ENCODE measurements around the gene BSG. TPM values are rescaled to one million over a fixed set of nuclear protein-coding genes. Genes with fewer than 3 reads are reported as not detected.

The BSG gene
- total RNA-seq, 6 donors from 2014 or later = 222 to 429 (median 387) TPM

DNA sequence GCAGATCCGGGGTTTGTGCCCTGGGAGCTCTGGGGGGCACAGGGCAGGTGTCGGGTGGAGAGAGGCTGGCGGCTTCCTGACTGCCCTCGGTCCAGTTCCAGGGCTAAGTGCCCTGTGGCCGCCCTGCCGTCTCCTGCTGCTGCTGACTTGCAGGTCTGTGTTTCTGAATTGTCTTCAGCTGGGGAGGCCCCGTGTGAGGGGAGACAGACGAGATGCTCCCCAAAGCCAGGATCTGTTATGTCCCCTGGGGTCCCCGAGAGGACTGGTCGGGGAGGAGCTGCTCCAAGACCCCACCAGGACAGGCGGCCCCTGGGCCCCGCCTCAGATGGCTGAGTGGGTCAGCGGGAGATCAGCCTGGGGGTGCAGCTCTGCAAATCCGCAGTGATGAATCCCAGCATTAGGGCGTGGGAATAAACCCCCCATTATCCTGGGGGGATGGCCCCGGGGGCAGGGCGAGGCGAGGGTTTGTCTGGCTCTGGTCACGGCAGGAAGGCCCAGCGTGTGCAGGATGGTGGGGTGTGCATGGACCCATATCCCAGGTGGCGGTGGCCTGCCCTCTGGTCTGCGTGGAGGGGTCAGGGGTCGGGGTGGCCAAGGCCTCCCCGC, 22.0 kb downstream of the BSG start:
- H3K27me3 ChIP-seq = peaks cover 0 to 30% (median 18%) of the 10 kb centered on the region in 4 donors

GRCh38 chr19:595326-596262, 23.2 kb downstream of the BSG start:
- ATAC-seq (ENCODE audit: low FRiP score in 2 of 2) (no peak), DNase-seq (peak in 1 of 2 donors; percentile 73)
- H3K36me3 ChIP-seq = no peaks in the 10 kb centered on the region
- H3K27ac ChIP-seq = no peak overlapping the region
- WGBS, 2 donors = 82% methylated on average over 34 to 42 of the region's 42 CpGs
- H3K4me3 ChIP-seq = no peak overlapping the region
- no peak for TF ChIP-seq EP300 (IDR thresholded peaks at IDR 0.05)
- no peak for TF ChIP-seq POLR2AphosphoS5 (IDR thresholded peaks at IDR 0.05)
- TF ChIP-seq, protein P1, sequence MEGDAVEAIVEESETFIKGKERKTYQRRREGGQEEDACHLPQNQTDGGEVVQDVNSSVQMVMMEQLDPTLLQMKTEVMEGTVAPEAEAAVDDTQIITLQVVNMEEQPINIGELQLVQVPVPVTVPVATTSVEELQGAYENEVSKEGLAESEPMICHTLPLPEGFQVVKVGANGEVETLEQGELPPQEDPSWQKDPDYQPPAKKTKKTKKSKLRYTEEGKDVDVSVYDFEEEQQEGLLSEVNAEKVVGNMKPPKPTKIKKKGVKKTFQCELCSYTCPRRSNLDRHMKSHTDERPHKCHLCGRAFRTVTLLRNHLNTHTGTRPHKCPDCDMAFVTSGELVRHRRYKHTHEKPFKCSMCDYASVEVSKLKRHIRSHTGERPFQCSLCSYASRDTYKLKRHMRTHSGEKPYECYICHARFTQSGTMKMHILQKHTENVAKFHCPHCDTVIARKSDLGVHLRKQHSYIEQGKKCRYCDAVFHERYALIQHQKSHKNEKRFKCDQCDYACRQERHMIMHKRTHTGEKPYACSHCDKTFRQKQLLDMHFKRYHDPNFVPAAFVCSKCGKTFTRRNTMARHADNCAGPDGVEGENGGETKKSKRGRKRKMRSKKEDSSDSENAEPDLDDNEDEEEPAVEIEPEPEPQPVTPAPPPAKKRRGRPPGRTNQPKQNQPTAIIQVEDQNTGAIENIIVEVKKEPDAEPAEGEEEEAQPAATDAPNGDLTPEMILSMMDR (IDR thresholded peaks at IDR 0.05) = no peak
- no peak for TF ChIP-seq POLR2A (IDR thresholded peaks at IDR 0.05)
- peaks cover 1 to 8% (median 3%) of the 10 kb centered on the region in 4 donors for H3K4me1 ChIP-seq
- H3K27me3 ChIP-seq = peaks cover 0 to 23% (median 14%) of the 10 kb centered on the region in 4 donors
- no peaks in the 10 kb centered on the region for H3K9me3 ChIP-seq

More for the DNA sequence above, 22.0 kb downstream of the BSG start:
- no peak overlapping the region for H3K4me3 ChIP-seq
- H3K4me1 ChIP-seq = peaks cover 6 to 16% (median 8%) of the 10 kb centered on the region in 4 donors
- TF ChIP-seq POLR2AphosphoS5 (IDR thresholded peaks at IDR 0.05) (no peak), EP300 (IDR thresholded peaks at IDR 0.05) (no peak), POLR2A (IDR thresholded peaks at IDR 0.05) (no peak)
- TF ChIP-seq, protein P1 (IDR thresholded peaks at IDR 0.05) = no peak
- DNase-seq (peak in 1 of 2 donors; percentile 67), ATAC-seq (ENCODE audit: low FRiP score in 2 of 2) (no peak)
- H3K9me3 ChIP-seq = no peaks in the 10 kb centered on the region
- no peak overlapping the region for H3K27ac ChIP-seq
- H3K36me3 ChIP-seq = no peaks in the 10 kb centered on the region
- 66 to 86% methylated on average over 9 to 16 of the region's 24 CpGs for WGBS, 2 donors

- TF ChIP-seq, protein P1 (IDR thresholded peaks at IDR 0.05) = no peak
- no peak for TF ChIP-seq POLR2A (IDR thresholded peaks at IDR 0.05)
- TF ChIP-seq POLR2AphosphoS5 (IDR thresholded peaks at IDR 0.05) = no peak
- TF ChIP-seq EP300 (IDR thresholded peaks at IDR 0.05) = no peak
- Histone ChIP-seq H3K36me3 (no peaks in the 10 kb centered on the region), H3K4me1 (peaks cover 0 to 2% (median 0%) of the 10 kb centered on the region in 4 donors), H3K9me3 (no peaks in the 10 kb centered on the region), H3K4me3 (no peak overlapping the region), H3K27ac (no peak overlapping the region), H3K27me3 (peaks cover 0 to 16% (median 7%) of the 10 kb centered on the region in 4 donors)
- DNase-seq (peak in 1 of 2 donors; percentile 63), ATAC-seq (ENCODE audit: low FRiP score in 2 of 2) (no peak)
- 84 to 93% methylated on average over 8 to 16 of the region's 16 CpGs for WGBS, 2 donors
Measured at GRCh38 chr19:596263-596655, 23.9 kb downstream of the BSG start.

GRCh38 chr19:597406-598315, 25.3 kb downstream of the BSG start:
- TF ChIP-seq POLR2AphosphoS5 (IDR thresholded peaks at IDR 0.05) = no peak
- no peak for TF ChIP-seq EP300 (IDR thresholded peaks at IDR 0.05)
- TF ChIP-seq, protein P1 (IDR thresholded peaks at IDR 0.05) = no peak
- TF ChIP-seq POLR2A (IDR thresholded peaks at IDR 0.05) = no peak
- H3K9me3 ChIP-seq = no peaks in the 10 kb centered on the region
- no peak overlapping the region for H3K4me3 ChIP-seq
- DNase-seq (peak in 1 of 2 donors; percentile 68), ATAC-seq (ENCODE audit: low FRiP score in 2 of 2) (no peak)
- H3K27me3 ChIP-seq = peaks cover 0 to 2% (median 0%) of the 10 kb centered on the region in 4 donors
- 76 to 80% methylated on average over 14 to 18 of the region's 18 CpGs for WGBS, 2 donors
- H3K4me1 ChIP-seq = no peaks in the 10 kb centered on the region
- no peak overlapping the region for H3K27ac ChIP-seq
- no peaks in the 10 kb centered on the region for H3K36me3 ChIP-seq
